GM19025 (cell line): ENCODE results near the gene C14orf180.

ENCODE experiments used
- ATAC-seq: cut with Tn5 transposase; IDR thresholded peaks from one replicate; pipeline ENCODE4 v1.9.1; 2021; ENCODE audit warnings: mild to moderate bottlenecking, low read depth, moderate library complexity; ENCODE audit not compliant: unreplicated experiment

The C14orf180 gene

GRCh38 chr14:104559804-104560585 lies 19.6 kb upstream of the C14orf180 start:
- ATAC-seq: no peak

GRCh38 chr14:104560586-104560945 lies 19.0 kb upstream of the C14orf180 start:
- no peak for ATAC-seq

GRCh38 chr14:104561124-104561557 lies 18.4 kb upstream of the C14orf180 start:
- ATAC-seq: no peak

- no peak for ATAC-seq
Measured at GRCh38 chr14:104561632-104562495, 17.7 kb upstream of the C14orf180 start.

- no peak for ATAC-seq
Measured at GRCh38 chr14:104562606-104563005, 17.0 kb upstream of the C14orf180 start.

GRCh38 chr14:104563191-104563741 lies 16.3 kb upstream of the C14orf180 start:
- no peak for ATAC-seq

- ATAC-seq: no peak
Measured at GRCh38 chr14:104563742-104564615, 15.6 kb upstream of the C14orf180 start.

GRCh38 chr14:104564744-104565679 lies 14.6 kb upstream of the C14orf180 start:
- no peak for ATAC-seq

GRCh38 chr14:104567141-104567956 lies 12.2 kb upstream of the C14orf180 start:
- no peak for ATAC-seq

GRCh38 chr14:104567957-104568225 lies 11.7 kb upstream of the C14orf180 start:
- ATAC-seq: no peak

- ATAC-seq: no peak
Measured at GRCh38 chr14:104568620-104569019, 10.9 kb upstream of the C14orf180 start.

- ATAC-seq: no peak
Measured at GRCh38 chr14:104569435-104569834, 10.1 kb upstream of the C14orf180 start.

- no peak for ATAC-seq
Measured at GRCh38 chr14:104571246-104571645, 8.3 kb upstream of the C14orf180 start.

GRCh38 chr14:104572024-104572626 lies 7.4 kb upstream of the C14orf180 start:
- no peak for ATAC-seq

GRCh38 chr14:104572668-104573067 lies 6.9 kb upstream of the C14orf180 start:
- no peak for ATAC-seq

- ATAC-seq: no peak
Measured at GRCh38 chr14:104573930-104574329, 5.6 kb upstream of the C14orf180 start.

- no peak for ATAC-seq
Measured at GRCh38 chr14:104574536-104574935, 5.0 kb upstream of the C14orf180 start.

- ATAC-seq: no peak
Measured at GRCh38 chr14:104574978-104575583, 4.5 kb upstream of the C14orf180 start.
